Endothelial cell of umbilical vein (primary cell): Measurements from ENCODE around the gene FHIT. TPM values are rescaled to one million over a fixed set of nuclear protein-coding genes. Genes with fewer than 3 reads are reported as not detected.

Source experiments
- BruUV-seq: library from RNA; stranded (reverse); fragments of 400-500 nt; replicated peaks from 2 replicates; lab custom pipeline; 2021; lab: Mats Ljungman, UMichigan
- CTCF ChIA-PET: fragments of 300-600, 350-600 bp; sonication (Branson Sonifier 250); formaldehyde crosslinking; loops from one replicate; lab custom pipeline; 2021; ENCODE audit warnings: antibody characterized with exemption, inconsistent platforms; lab: Charles Lee
- POLR2A ChIA-PET: fragments of 300-600, 350-600 bp; sonication (Branson Sonifier 250); formaldehyde crosslinking; loops from one replicate; lab custom pipeline; 2021; ENCODE audit warnings: antibody characterized with exemption, inconsistent platforms; lab: Charles Lee
- DNase-seq: peaks from one replicate; pipeline ENCODE4 v3.0.0-alpha.2; 2011; ENCODE audit warnings: low read depth, low spot score
- FAIRE-seq: peaks from 2 replicates; lab custom pipeline; 2011; peaks lifted over from hg19 to GRCh38; lab: Jason Lieb, UNC
- H2AFZ ChIP-seq: 2 replicates; pipeline ENCODE4 v1.6.0; 2012; ENCODE audit warnings: low read depth, low read length, control low read depth, inconsistent platforms
- H3K27ac ChIP-seq: 2 replicates; pipeline ENCODE4 v1.5.1; 2011; ENCODE audit warnings: low read depth, mild to moderate bottlenecking, control low read depth, low read length, moderate library complexity; ENCODE audit not compliant: insufficient read depth
- H3K27me3 ChIP-seq, 2 experiments: 2 replicates each; pipeline versions ENCODE4 v1.6.0 to v1.6.1; 2011; ENCODE audit warnings: low read length in 2 of 2, mixed read lengths in 1 of 2; ENCODE audit not compliant: control insufficient read depth in 2 of 2, insufficient read depth in 2 of 2
- H3K36me3 ChIP-seq, 2 experiments: 2 replicates in 1 of 2; 3 replicates in 1 of 2; pipeline ENCODE4 v1.5.1; 2011; ENCODE audit warnings: low read length in 2 of 2, mild to moderate bottlenecking in 1 of 2, moderate library complexity in 1 of 2; ENCODE audit not compliant: control insufficient read depth in 2 of 2, insufficient read depth in 2 of 2; ENCODE audit errors: extremely low read depth in 1 of 2
- H3K4me1 ChIP-seq: 3 replicates; pipeline ENCODE4 v1.5.1; 2011; ENCODE audit warnings: mild to moderate bottlenecking, low read length; ENCODE audit not compliant: control insufficient read depth, insufficient read depth; ENCODE audit errors: extremely low read depth
- H3K4me2 ChIP-seq: 2 replicates; pipeline ENCODE4 v1.6.1; 2011; ENCODE audit warnings: low read length, control low read depth, mixed read lengths; ENCODE audit not compliant: insufficient read depth
- H3K4me3 ChIP-seq, 3 experiments: fragments of 200-600 bp in 1 of 3; sonication (generic), shearing (Covaris generic) in 1 of 3; replicated peaks in 1 of 3; 2 replicates each; pipeline ENCODE4 v1.5.1; 2011 to 2016; ENCODE audit warnings: control low read depth in 3 of 3, low read length in 3 of 3, mild to moderate bottlenecking in 2 of 3, inconsistent platforms in 1 of 3, low read depth in 1 of 3, moderate library complexity in 1 of 3; ENCODE audit not compliant: insufficient read depth in 1 of 3
- H3K79me2 ChIP-seq: 2 replicates; pipeline ENCODE4 v1.6.0; 2012; ENCODE audit warnings: low read length, inconsistent platforms; ENCODE audit not compliant: control insufficient read depth, insufficient read depth
- H3K9ac ChIP-seq: replicated peaks from 2 replicates; pipeline ENCODE3; 2011; ENCODE audit warnings: low read length, control low read depth; ENCODE audit not compliant: insufficient read depth; ENCODE audit errors: extremely low read depth
- H3K9me1 ChIP-seq: replicated peaks from 3 replicates; pipeline ENCODE4 v1.6.0; 2011; ENCODE audit warnings: mild to moderate bottlenecking, low read length; ENCODE audit not compliant: control insufficient read depth, insufficient read depth; ENCODE audit errors: extremely low read depth
- H3K9me3 ChIP-seq: replicated peaks from 2 replicates; pipeline ENCODE4 v1.5.1; 2012; ENCODE audit warnings: low read length, inconsistent platforms; ENCODE audit not compliant: control insufficient read depth, insufficient read depth
- H4K20me1 ChIP-seq: replicated peaks from 2 replicates; pipeline ENCODE3; 2011; ENCODE audit warnings: mild to moderate bottlenecking, low read length; ENCODE audit not compliant: control insufficient read depth, insufficient read depth; ENCODE audit errors: extremely low read depth
- CTCF ChIP-seq, 2 donors: IDR thresholded peaks; 1 replicate in 1 of 2; 2 replicates in 1 of 2; pipeline ENCODE4 v1.5.1; 2011; ENCODE audit warnings: low read length in 2 of 2, mild to moderate bottlenecking in 2 of 2, moderate library complexity in 2 of 2, control low read depth in 1 of 2, inconsistent platforms in 1 of 2, low read depth in 1 of 2; ENCODE audit not compliant: insufficient read depth in 1 of 2; ENCODE audit errors: extremely low read depth in 1 of 2
- EZH2 ChIP-seq: IDR thresholded peaks from 2 replicates; pipeline ENCODE4 v1.6.1; 2012; ENCODE audit warnings: borderline replicate concordance, low read depth, mild to moderate bottlenecking, moderate library complexity, low read length, inconsistent platforms; ENCODE audit not compliant: severe bottlenecking
- FOS ChIP-seq: IDR thresholded peaks from 2 replicates; pipeline ENCODE4 v1.6.1; 2011; ENCODE audit warnings: mild to moderate bottlenecking, low read length, moderate library complexity, borderline replicate concordance; ENCODE audit not compliant: insufficient read depth
- GATA2 ChIP-seq: IDR thresholded peaks from 2 replicates; pipeline ENCODE4 v1.7.0; 2011; ENCODE audit warnings: low read depth, mild to moderate bottlenecking, moderate library complexity, mixed read lengths, low read length; ENCODE audit not compliant: insufficient read length, insufficient read depth
- JUN ChIP-seq: IDR thresholded peaks from 2 replicates; pipeline ENCODE4 v1.6.1; 2011; ENCODE audit warnings: borderline replicate concordance, low read depth; ENCODE audit not compliant: insufficient read length, insufficient read depth
- MAX ChIP-seq: IDR thresholded peaks from 2 replicates; pipeline ENCODE4 v1.6.1; 2011; ENCODE audit not compliant: insufficient read depth, insufficient read length
- MYC ChIP-seq: IDR thresholded peaks from one replicate; pipeline ENCODE4 v1.6.1; 2011; ENCODE audit warnings: mild to moderate bottlenecking, low read depth, low read length
- POLR2A ChIP-seq: IDR thresholded peaks from 2 replicates; pipeline ENCODE4 v1.6.1; 2012; ENCODE audit warnings: low read depth, mild to moderate bottlenecking, control low read depth, low read length
- POLR2AphosphoS5 ChIP-seq: IDR thresholded peaks from 2 replicates; pipeline ENCODE4 v1.6.1; 2012; ENCODE audit warnings: low read depth, mild to moderate bottlenecking, control low read depth, low read length, moderate library complexity; ENCODE audit not compliant: insufficient read depth
- dilution Hi-C: fragments of 300-500 bp; cut with MboI; formaldehyde crosslinking; loops from one replicate; pipeline ENCODE4 v1.15.0; 2019; ENCODE audit warnings: low sequenced_read_pairs; ENCODE audit not compliant: extremely low pct_ligation_motif_present
- intact Hi-C: fragments of 100-400 bp; cut with micrococcal nuclease; formaldehyde crosslinking; loops from one replicate; pipeline ENCODE4 v1.10.0; 2022
- polyA plus RNA-seq, 4 experiments: library from polyadenylated mRNA; depleted of rRNA in 3 of 4; stranded (reverse) in 3 of 4; unstranded in 1 of 4; fragments of >200 nt; gene quantifications; 2 replicates each; pipeline versions ENCODE4 v1.2.1 to v1.2.3, GENCODE V29; 2011 to 2012; ENCODE audit warnings: missing spikeins in 1 of 4
- total RNA-seq: library from RNA; stranded (reverse); gene quantifications from 2 replicates; pipeline ENCODE4 v1.2.3, GENCODE V29; 2021

Gene FHIT
- total and polyA plus RNA-seq, 2 donors (not counting 3 experiments of a cell fraction or from before 2014, with no cell fraction given): 0.47 to 2.2 TPM

DNA sequence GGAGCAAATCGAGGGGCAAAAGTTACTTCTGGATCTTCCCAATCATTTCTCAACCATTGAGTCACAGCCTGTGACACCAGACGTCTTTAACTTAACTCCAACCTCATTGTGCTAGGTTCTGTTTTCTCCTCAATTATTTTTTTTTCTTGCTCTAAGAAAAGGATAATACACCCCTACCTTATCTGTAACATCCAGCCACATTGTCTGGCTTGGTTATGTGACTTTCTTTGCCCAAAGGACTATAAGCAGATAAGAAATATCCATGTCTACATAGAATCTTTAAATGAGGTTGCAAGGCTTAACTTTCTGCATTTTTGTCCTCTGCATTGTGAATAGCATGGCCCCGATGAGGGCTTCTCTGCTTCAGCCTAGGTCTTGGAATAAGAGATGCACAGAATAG lies 1419.0 kb downstream of the FHIT start:
- no peaks in the 10 kb centered on the region for H3K79me2 ChIP-seq
- intact Hi-C loops (no loop called here), dilution Hi-C loops (no loop called here)
- DNase-seq: no peak
- CTCF ChIA-PET: no interaction called here
- H3K9me1 ChIP-seq: no peaks in the 10 kb centered on the region
- no peaks in the 10 kb centered on the region for H3K9me3 ChIP-seq
- no peaks in the 10 kb centered on the region for H3K36me3 ChIP-seq
- no peak overlapping the region for H3K4me3 ChIP-seq
- H2AFZ ChIP-seq: no peak overlapping the region
- H3K4me2 ChIP-seq: no peak overlapping the region
- no peak for FAIRE-seq
- no peak overlapping the region for H3K27ac ChIP-seq
- no peak for TF ChIP-seq JUN
- TF ChIP-seq MYC: no peak
- TF ChIP-seq FOS: no peak
- TF ChIP-seq EZH2: no peak
- TF ChIP-seq POLR2A: no peak
- no peak for TF ChIP-seq GATA2
- TF ChIP-seq POLR2AphosphoS5: no peak
- TF ChIP-seq CTCF (IDR thresholded peaks at IDR 0.05; ENCODE audit: extremely low read depth in 1 of 2, insufficient read depth in 1 of 2, low read depth in 1 of 2, low read length in 2 of 2): no peak
- TF ChIP-seq MAX: no peak
- no peak overlapping the region for H3K9ac ChIP-seq
- POLR2A ChIA-PET: no interaction called here
- no TSS peak for BruUV-seq
- H4K20me1 ChIP-seq: no peaks in the 10 kb centered on the region
- H3K27me3 ChIP-seq: no peaks in the 10 kb centered on the region
- no peaks in the 10 kb centered on the region for H3K4me1 ChIP-seq
